Endodermal cell (in vitro differentiated cells): ENCODE measurements around the gene PRSS12. TPM values are rescaled to one million over a fixed set of nuclear protein-coding genes. Genes with fewer than 3 reads are reported as not detected.

Experiments
- DNase-seq: peaks from one replicate; pipeline ENCODE4 v3.0.0-alpha.2; 2017
- H3K27ac ChIP-seq: 2 replicates; pipeline ENCODE4 v1.5.1; 2013; ENCODE audit warnings: mild to moderate bottlenecking, low read depth, low read length, moderate library complexity
- H3K27me3 ChIP-seq: 2 replicates; pipeline ENCODE4 v1.6.1; 2013; ENCODE audit warnings: mild to moderate bottlenecking, low read length, moderate library complexity; ENCODE audit not compliant: insufficient read depth, control insufficient read depth, poor library complexity, severe bottlenecking
- H3K36me3 ChIP-seq: 2 replicates; pipeline ENCODE4 v1.7.0; 2013; ENCODE audit warnings: mild to moderate bottlenecking, low read length, moderate library complexity; ENCODE audit not compliant: control insufficient read depth, insufficient read depth
- H3K4me1 ChIP-seq: one replicate; pipeline ENCODE4 v1.7.0; 2013; ENCODE audit warnings: low read length; ENCODE audit not compliant: control insufficient read depth, insufficient read depth
- H3K4me3 ChIP-seq: 2 replicates; pipeline ENCODE4 v1.5.1; 2013; ENCODE audit warnings: mild to moderate bottlenecking, low read length, moderate library complexity
- H3K9ac ChIP-seq: 2 replicates; pipeline ENCODE4 v1.6.1; 2013; ENCODE audit warnings: mild to moderate bottlenecking, low read length, moderate library complexity; ENCODE audit not compliant: poor library complexity, severe bottlenecking; ENCODE audit errors: extremely low read depth
- H3K9me3 ChIP-seq: 2 replicates; pipeline ENCODE4 v1.6.1; 2013; ENCODE audit warnings: mild to moderate bottlenecking, low read length, moderate library complexity; ENCODE audit not compliant: control insufficient read depth
- H3K27ac Mint-ChIP-seq: 2 replicates; pipeline ENCODE4 v1.8.0; 2020; ENCODE audit warnings: mixed read lengths
- H3K27me3 Mint-ChIP-seq: 2 replicates; pipeline ENCODE4 v1.8.0; 2021; ENCODE audit warnings: mild to moderate bottlenecking, mixed read lengths; ENCODE audit not compliant: insufficient read depth
- H3K36me3 Mint-ChIP-seq: 2 replicates; pipeline ENCODE4 v1.8.0; 2020; ENCODE audit warnings: low read depth, mixed read lengths
- H3K4me1 Mint-ChIP-seq: 2 replicates; pipeline ENCODE4 v1.8.0; 2020; ENCODE audit warnings: mixed read lengths
- H3K4me3 Mint-ChIP-seq: 2 replicates; pipeline ENCODE4 v1.8.0; 2020; ENCODE audit warnings: mild to moderate bottlenecking, moderate library complexity, mixed read lengths
- H3K9me3 Mint-ChIP-seq: 2 replicates; pipeline ENCODE4 v1.8.0; 2020; ENCODE audit warnings: mild to moderate bottlenecking, mixed read lengths
- WGBS, 2 experiments: methylation state at CpG; one replicate each; pipeline versions ENCODE4 v1.1.5 to v1.1.7; 2013; ENCODE audit warnings: missing lambda C conversion rate in 2 of 2, mixed read lengths in 1 of 2; ENCODE audit not compliant: insufficient coverage in 1 of 2, insufficient read length in 1 of 2; 5-methylcytosine and 5-hydroxymethylcytosine counted together
- total RNA-seq, 2 donors: library from RNA; stranded (reverse); fragmentation: NEBNext Ultra II Directional in 1 of 2; extraction: Animal tissue kit (Norgen Biotek cat#: 25700) in 1 of 2; gene quantifications; 2 replicates in 1 of 2; 3 replicates in 1 of 2; pipeline ENCODE4 v1.2.1, GENCODE V29; 2021
- TF ChIP-seq, protein P1 (sequence below): fragments of 200-600 bp; sonication (generic); conservative IDR thresholded peaks from 2 replicates; pipeline ENCODE4 v1.5.0; 2021; ENCODE audit warnings: antibody characterized with exemption, mild to moderate bottlenecking

The PRSS12 gene
- total RNA-seq, 2 donors from 2014 or later, result 4.1 to 5.3 TPM

DNA sequence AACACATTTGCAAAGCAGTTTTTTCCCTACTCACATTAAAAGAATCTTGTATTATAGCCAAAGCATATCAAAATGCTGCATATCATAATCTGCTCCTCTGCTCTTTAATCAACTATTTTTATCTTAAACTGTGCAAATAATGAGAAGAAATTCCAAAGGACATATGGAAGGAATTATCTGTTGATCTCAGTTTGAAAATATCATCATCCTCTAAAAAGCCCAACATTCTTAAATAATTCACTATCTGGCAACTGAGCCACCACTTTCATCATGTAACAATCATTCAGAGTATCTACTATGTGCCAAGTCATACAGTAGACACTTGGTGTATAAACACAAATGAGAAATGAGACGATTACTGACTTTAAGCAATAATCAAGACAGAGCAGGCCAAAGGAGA is 63.0 kb downstream of the PRSS12 start:
- Histone ChIP-seq H3K36me3 (no peaks in the 10 kb centered on the region), H3K4me3 (no peak overlapping the region), H3K4me1 (no peaks in the 10 kb centered on the region), H3K27me3 (no peaks in the 10 kb centered on the region), H3K9me3 (no peaks in the 10 kb centered on the region), H3K27ac (no peak overlapping the region), H3K9ac (no peak overlapping the region)
- no peaks in the 10 kb centered on the region for H3K36me3 Mint-ChIP-seq
- H3K27me3 Mint-ChIP-seq, result no peaks in the 10 kb centered on the region
- H3K27ac Mint-ChIP-seq, result no peak overlapping the region
- WGBS, 2 experiments, result 90% methylated on average over 1 of the region's 1 CpG; no CpG with 5 or more reads in 1 of the 2 experiments
- H3K4me3 Mint-ChIP-seq, result no peak overlapping the region
- no peaks in the 10 kb centered on the region for H3K9me3 Mint-ChIP-seq
- no peaks in the 10 kb centered on the region for H3K4me1 Mint-ChIP-seq
- DNase-seq, result no peak
- TF ChIP-seq, protein P1, sequence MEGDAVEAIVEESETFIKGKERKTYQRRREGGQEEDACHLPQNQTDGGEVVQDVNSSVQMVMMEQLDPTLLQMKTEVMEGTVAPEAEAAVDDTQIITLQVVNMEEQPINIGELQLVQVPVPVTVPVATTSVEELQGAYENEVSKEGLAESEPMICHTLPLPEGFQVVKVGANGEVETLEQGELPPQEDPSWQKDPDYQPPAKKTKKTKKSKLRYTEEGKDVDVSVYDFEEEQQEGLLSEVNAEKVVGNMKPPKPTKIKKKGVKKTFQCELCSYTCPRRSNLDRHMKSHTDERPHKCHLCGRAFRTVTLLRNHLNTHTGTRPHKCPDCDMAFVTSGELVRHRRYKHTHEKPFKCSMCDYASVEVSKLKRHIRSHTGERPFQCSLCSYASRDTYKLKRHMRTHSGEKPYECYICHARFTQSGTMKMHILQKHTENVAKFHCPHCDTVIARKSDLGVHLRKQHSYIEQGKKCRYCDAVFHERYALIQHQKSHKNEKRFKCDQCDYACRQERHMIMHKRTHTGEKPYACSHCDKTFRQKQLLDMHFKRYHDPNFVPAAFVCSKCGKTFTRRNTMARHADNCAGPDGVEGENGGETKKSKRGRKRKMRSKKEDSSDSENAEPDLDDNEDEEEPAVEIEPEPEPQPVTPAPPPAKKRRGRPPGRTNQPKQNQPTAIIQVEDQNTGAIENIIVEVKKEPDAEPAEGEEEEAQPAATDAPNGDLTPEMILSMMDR, result no peak

DNA sequence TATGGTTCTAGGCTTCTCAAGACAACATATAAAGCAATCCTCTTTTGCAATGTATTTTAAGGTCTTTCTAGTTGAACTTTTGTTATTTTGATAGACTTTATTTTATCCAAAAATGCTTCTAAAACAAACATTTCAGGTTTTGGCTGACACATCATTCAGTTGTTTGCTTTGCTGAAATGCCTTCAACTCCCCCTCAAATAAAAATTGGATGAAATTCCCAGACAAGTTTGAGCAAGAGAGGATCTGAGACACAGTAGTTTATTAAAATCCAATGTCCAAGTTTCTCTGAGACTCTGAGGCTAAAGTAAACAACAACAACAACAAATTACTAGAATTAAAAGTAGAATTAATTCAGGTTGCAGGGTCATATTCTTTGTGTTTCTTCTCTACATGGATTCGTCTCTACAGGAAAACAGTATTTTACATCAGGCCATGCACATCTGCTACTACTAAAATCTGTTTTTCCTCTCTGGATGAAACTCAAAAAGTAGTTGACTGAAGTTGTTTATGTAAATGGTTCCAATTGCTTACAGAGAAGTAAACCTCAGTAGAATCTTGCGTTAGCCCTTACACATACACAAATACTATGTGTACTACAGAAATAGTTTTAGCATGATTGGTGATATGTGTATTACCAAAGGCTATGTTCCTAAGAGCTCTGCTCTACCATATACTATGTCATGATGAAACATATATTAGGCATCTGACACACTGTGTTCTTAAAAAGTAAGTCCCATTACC is 64.9 kb downstream of the PRSS12 start:
- Histone ChIP-seq H3K4me3 (no peak overlapping the region), H3K9me3 (no peaks in the 10 kb centered on the region), H3K4me1 (no peaks in the 10 kb centered on the region), H3K36me3 (no peaks in the 10 kb centered on the region), H3K27me3 (no peaks in the 10 kb centered on the region), H3K27ac (no peak overlapping the region), H3K9ac (no peak overlapping the region)
- H3K4me1 Mint-ChIP-seq, result no peaks in the 10 kb centered on the region
- TF ChIP-seq, protein P1, result no peak
- no peak for DNase-seq
- no peaks in the 10 kb centered on the region for H3K36me3 Mint-ChIP-seq
- no peaks in the 10 kb centered on the region for H3K9me3 Mint-ChIP-seq
- no peaks in the 10 kb centered on the region for H3K27me3 Mint-ChIP-seq
- 91% methylated on average over 1 of the region's 2 CpGs; no CpG with 5 or more reads in 1 of the 2 experiments for WGBS, 2 experiments
- H3K27ac Mint-ChIP-seq, result no peak overlapping the region
- H3K4me3 Mint-ChIP-seq, result no peak overlapping the region

DNA sequence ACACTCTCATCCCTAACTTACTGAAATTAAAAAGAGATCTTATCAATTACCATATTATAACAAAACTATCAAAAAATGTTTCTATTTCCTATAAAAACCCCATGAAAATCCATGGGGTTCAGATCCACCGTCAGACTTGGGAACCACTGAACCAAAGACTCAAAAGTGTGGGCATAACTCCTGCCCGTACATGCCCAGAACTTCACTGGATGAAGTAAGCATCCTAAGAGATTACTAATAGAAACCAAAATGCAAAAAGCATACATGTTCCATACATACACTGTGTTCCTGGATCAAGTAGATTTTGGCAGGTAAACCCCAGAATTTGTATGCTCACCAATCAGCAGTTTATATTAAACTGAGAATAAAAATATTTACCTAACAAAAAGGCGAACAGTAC is 66.1 kb downstream of the PRSS12 start:
- Mint-ChIP-seq H3K9me3 (no peaks in the 10 kb centered on the region), H3K36me3 (no peaks in the 10 kb centered on the region), H3K27ac (no peak overlapping the region), H3K27me3 (no peaks in the 10 kb centered on the region), H3K4me3 (no peak overlapping the region), H3K4me1 (peaks cover 3% of the 10 kb centered on the region)
- H3K4me3 ChIP-seq, result no peak overlapping the region
- no peaks in the 10 kb centered on the region for H3K27me3 ChIP-seq
- DNase-seq, result no peak
- H3K27ac ChIP-seq, result no peak overlapping the region
- 95 to 100% methylated on average over 1 to 2 of the region's 3 CpGs for WGBS, 2 experiments
- TF ChIP-seq, protein P1, result no peak
- no peaks in the 10 kb centered on the region for H3K9me3 ChIP-seq
- no peaks in the 10 kb centered on the region for H3K4me1 ChIP-seq
- H3K9ac ChIP-seq, result no peak overlapping the region
- H3K36me3 ChIP-seq, result peaks cover under 1% of the 10 kb centered on the region
